Renal cortex interstitium (tissue), 11 donors: Measurements from ENCODE around the gene ZFYVE28. TPM values are rescaled to one million over a fixed set of nuclear protein-coding genes. Genes with fewer than 3 reads are reported as not detected.

ENCODE experiments used
- DNase-seq, 11 donors: peaks; one replicate each; pipeline ENCODE4 v3.0.0-alpha.2; 2013; ENCODE audit warnings: low read depth in 9 of 11, low spot score in 4 of 11; ENCODE audit errors: extremely low read depth in 1 of 11
- polyA plus RNA-seq, 3 donors: library from polyadenylated mRNA; unstranded; fragments of 120-200 nt; gene quantifications; one replicate each; pipeline ENCODE4 v1.2.1, GENCODE V29; 2013; ENCODE audit not compliant: insufficient read length in 3 of 3

Gene ZFYVE28
- polyA plus RNA-seq, 3 donors = 1.7 to 3.7 (median 1.8) TPM

DNA sequence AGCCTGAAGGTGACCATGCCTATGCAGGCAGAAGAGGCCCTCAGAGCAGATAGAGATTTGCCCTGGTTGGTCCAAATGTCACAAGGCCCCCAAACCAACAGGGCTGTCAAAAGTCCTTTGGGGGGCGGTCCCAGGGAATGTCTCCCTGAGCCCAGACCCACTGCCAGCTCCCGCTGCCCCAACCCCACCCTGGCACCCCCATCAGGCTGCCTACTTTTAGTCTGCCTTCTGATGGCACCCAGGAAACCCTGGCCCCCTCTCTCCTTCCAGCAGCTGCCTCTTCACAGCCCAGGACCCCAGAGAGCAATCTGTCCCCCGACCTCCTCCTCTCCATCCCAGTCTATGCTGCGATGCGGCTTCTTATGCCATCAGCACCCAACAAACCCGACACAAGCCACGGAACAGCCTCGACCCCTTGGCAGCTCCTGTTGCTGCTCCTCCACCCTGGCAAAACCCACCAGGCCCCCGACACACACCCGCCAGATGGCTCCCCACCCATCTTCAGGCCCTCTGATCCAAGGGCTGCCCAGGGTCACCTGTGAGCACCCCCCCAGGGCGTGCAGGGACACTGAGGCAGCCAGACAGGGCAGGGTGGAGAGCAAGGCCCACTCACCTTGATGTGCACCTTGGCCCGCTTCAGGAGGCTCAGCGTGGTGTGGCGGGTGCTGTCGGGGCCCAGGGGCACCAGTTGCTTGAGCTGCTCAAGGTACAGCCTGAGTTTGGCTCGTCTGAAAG lies 166.5 kb downstream of the ZFYVE28 start:
- no peak for DNase-seq

DNA sequence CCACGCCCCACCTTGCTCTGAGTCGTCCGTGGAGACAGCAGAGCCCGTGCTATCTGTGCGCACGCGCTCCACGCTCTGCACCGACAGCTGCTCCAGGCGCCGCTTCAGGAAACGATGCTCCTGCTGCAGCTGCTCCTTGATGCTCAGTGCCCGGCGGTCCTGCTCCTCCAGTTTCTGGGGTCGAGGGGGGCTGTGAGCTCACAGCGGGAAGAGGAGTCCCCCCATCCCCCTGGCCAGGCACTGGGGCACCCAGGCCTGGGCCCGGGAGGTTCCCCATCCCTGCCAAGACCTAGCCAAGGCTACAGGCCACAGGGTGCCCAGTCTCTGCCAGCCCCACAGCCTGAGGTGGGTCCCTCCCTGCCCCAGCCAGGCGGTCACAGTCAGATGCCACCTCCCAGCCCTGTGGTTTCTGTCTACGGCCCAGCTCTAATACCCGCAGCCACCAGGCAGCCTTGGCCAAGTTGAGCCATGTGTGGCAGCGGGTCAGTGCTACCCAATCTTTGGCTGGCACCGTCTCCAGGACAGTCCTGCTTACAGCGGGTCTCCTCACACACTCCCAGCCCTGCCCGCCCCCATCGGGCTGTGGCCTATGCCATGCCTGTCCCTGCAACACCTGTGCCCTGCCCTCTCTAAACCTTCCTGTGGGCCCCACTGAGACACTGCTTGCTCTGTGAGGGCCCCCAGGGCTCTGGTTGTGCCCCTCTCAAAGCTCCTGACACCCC lies 167.2 kb downstream of the ZFYVE28 start:
- DNase-seq = no peak

DNA sequence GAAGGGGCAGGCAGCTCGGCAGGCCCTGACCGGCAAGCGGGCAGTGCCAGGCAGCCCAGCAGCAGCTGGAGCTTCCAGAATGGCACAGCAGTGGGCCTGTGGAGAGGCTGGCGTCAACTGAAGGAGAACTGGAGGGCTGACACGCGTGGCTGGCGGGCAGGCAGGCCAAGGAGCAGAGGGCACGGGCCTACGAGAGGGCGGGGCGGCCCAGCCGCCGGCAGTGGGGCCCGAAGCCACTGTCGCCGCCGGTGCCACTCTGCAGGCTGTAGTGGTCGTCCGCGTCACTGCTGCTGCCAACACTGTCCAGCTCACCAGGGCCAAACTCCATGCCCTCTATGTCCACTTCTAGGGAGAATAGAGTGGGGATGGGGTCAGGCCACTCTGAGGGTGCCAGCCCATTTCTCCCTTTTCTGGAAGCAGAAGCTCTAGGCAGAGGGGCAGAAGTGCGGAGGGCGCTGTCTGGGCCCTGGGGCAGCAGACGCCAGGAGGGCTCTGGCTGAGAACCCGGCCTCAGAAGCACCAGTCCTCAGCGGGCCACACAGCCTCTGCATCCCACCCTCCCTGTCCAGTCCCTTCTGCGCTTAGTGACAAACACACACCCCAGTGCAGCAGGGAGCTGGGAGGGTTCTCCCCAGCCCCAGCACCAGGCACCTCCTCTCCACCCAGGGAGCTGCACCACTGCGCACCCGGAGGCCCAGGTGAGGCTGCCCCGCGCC lies 167.9 kb downstream of the ZFYVE28 start:
- no peak for DNase-seq

DNA sequence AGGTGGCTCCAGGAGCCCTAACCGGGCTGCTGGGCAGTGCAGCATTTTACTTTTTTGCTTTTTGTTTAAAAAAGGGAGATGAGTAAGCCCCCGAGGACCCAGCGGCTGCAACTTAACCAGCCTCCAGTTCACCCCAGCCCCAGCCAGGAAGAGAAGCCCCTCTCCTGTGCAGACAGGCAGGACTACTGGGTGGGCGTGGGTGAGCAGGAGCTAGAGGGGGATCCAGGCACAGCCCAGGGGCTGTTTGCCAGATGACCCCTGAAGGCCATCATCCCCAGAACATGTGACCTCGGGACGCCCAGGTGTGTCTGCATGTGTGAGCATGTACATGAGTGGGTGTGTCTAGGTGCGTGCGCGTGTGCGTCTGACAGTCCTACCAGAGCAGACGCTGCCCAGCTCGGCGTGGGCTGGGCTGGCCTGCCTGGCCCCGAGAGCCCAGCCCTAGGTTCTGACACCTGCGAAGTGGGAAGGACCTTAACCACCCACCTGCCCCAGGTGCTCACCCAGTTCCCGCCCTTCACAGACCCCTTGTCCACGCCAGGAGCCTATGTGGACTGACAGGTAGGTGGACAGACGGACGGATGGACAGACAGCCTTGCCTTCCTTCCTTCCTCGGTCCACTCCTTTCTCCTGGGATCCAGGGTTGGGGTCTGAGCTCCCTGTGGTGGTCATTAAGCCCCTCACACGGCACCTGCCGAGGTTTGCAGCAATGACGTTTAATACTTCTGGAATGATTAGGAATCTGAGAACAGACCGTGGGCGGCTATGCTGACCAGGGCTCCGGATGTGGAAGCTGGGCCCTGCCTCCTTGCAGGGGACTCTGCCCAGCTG lies 168.7 kb downstream of the ZFYVE28 start:
- DNase-seq = no peak

DNA sequence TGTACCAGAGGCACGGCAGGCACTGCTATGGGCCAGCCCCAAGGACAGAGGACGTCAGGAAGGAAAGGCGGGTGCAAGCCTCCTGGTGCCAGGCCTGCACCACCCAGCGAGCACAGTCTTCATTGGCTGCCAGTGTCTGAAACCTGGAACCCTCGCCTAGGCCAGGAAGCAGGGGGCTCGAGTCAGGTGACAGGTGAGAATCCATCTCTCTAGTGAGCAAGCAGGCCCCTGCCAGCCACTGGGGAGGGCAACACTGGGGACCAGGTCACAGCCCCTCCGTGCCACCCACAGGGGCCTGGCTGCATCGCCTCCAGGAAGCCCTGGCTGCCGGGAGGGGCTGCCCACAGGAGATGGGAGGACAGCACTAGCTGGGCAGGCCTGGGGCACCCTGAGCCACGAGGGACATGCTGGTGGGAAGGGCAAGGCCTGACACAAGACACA lies 169.6 kb downstream of the ZFYVE28 start:
- DNase-seq = no peak

DNA sequence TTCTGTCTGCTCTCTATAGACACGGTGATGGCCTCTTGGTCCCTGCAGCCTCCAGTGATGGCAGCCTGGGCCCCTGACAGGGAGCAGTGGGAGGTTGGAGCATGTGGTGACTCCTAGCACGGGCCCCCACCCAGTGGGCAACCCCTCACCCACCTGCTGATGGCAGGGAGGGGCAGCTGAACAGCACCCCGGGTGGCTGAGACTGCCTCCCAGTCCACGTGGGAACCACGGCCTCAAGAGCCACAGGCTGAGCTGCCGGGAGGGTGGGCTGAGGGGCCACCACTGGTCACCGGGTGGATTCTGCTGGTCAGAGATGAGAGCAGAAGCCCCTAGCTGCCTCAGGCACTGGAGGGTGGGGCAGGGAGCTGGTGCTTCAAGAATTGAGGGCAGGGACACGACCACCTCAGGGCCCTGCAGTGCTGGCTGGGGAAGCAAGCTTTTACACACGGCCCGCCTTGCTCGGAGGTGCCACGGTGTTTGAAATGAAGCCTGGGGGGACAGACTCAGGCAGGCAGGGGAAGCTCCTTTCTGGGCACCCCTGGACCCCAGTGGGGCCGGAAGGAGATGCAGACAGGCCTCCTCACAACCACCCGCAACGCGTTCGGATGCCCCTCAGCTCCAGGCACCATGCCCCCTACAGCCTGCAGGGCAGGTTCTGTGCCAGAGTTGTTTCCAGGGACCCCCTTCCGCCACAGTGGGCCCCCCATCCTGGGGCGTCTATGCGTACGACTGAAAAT lies 170.2 kb downstream of the ZFYVE28 start:
- DNase-seq = no peak

DNA sequence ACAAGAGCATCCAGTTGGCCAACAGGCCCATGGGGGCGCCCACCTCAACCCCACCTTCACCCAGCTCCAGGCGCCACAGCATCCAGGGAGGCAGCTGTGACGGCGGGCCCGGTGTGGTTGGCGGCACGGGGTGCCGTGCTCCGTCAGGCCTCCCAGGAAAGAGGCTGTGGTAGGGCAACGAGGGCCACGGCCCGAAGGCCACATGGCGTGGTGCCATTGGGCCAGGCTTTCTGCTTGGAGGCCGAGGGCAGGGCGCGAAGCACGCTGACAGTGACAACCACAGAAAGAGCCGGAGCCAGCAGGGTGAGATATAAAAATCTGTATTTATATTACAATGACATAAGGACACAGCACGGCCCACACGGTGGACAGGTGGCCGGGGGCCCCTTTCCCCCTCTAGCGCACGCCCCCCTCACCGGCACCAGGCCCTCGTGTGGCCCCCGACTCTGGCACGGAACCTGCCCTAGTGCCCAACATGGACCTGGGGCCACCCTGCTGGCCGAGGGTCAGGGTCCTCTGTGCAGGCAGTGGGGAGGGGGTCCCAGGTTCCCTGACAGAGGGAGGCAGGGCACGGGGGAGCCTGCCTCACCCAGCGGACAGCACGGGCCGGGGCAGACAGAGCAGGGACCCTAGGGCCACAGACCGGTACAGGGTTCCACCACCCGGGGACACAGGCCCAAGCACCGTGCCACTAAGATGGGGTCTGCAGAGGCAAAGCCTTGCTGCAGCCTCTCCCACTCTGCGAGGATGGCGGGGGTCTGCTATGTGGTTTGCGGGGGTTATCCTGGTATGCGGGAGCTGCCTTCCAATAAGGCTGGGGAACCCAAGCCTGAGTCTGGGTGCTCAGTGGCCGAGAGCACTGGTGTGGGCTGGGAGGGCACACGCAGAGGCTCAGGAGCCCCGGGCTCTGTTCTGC lies 171.1 kb downstream of the ZFYVE28 start:
- no peak for DNase-seq

DNA sequence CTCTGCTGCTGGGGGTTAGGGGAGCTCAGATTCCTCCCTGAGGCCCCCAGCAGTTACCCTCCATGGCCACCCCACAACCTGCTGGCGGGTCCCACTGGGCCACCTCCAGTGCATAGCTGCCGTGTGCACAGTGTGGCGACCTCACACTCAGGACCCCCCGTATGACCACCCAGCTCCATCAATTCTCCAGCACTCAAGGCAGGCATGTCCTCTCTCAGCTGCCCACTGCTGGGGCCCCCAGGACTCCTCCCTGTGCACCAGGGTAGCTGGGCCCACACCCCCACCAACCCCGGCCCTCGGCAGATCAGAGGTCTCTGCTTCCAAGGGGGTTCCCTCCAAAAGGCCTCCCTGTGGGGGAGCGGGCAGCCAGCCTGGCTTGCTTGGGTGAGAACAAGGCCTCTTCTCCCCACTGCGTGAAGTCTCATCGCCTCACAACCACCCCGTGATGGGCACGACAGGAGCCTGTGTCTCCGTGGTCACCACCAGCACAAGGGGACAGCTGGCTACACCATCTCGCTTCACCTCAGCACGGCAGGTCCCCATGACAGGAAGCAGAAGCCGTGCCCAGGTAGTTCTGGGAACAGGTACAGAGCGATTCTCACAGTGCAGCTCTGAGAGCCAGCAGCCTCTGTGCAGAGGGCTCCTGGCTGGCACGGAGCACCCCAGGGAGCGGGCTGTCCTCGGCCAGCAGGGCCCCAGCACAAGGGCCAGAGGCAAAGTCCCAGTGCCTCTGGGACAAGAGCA lies 171.9 kb downstream of the ZFYVE28 start:
- DNase-seq = no peak

DNA sequence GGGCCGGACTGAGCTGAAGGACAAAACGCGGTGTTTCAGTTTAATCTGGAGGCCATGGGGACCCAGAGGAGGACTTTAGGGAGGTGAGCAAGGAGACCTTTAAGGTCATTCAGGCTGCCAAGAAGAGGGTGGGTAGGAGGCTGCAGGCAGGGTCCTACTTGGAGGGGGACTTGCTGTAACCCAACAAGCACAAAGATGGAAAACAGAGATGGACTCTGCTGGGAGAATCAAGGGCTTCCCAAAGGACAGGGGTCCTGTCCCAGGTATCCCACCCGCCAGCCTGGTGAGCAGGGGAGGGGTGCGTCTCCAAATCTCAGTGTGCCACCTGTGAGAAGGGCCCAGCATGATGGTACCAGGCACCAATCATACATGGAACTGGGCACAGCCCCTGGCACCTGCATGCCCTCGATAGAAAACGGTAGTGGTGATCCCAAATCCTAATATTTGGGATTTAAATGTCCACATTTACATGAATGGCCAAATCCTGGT lies 172.6 kb downstream of the ZFYVE28 start:
- DNase-seq = no peak

DNA sequence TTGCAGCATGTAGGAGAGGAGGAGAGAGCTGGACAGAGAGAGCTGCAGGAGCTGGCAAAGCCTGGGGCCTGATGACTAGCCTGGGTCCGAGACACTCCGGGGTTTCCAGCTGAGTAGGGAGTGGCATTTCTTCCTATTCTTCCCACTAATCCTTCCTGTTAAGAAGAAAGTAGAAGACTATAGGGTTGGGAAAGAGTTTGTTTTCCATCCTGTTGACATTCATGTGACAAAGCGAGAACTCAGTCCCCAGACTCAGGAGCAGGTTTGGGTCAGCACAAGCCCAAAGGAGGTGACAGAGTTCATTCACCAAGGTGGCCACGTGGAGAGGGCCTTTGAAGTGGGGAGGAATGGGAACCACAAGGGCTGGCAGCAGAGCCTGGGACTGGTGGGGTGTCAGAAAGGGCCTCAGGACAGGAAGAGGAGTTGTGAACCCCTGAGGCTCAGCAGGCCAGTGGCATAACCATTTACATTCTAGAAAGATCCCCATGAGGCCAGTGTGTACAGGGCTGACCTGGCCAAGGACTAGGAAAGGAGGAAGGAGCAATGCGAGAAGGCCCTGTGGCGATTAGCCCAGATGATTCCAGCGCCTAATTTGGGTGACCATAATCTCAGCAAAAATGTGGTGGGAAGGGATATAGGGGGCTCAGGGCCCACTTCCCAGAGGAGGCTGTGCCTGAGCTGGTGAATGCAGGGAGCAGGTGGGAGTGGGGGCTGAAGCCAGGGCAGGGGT lies 173.2 kb downstream of the ZFYVE28 start:
- DNase-seq = no peak

DNA sequence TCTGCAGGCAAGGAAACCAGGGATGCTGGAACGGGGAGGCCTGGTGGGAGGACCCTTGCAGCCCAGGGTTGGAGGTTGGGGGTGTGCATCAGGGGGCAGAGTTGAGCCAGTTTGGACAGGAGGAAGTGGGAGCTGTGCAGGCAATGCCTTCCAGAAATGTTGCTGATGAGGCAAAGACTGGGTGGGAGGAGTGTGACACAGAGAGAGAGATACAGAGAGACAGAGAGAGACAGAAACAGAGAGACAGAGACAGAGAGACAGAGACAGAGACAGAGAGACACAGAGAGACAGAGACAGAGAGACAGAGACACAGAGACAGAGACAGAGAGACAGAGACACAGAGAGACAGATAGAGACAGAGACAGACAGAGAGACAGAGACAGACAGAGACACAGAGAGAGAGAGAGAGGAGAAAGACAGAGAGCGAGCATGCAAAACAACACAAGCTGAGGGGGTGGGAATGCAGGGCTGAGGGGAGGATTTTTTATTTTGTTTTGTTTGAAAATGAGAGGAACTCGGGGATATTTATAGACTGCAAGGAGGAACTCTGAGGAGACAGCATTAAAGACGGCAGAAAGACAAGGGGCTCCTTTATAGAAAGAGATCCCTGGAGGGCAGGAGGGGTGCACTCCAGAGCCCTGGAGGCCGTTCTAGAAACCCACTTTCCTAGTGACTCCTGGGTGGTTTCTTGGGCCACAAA lies 174.6 kb downstream of the ZFYVE28 start:
- peak in 1 of 11 donors; percentile 31 for DNase-seq

DNA sequence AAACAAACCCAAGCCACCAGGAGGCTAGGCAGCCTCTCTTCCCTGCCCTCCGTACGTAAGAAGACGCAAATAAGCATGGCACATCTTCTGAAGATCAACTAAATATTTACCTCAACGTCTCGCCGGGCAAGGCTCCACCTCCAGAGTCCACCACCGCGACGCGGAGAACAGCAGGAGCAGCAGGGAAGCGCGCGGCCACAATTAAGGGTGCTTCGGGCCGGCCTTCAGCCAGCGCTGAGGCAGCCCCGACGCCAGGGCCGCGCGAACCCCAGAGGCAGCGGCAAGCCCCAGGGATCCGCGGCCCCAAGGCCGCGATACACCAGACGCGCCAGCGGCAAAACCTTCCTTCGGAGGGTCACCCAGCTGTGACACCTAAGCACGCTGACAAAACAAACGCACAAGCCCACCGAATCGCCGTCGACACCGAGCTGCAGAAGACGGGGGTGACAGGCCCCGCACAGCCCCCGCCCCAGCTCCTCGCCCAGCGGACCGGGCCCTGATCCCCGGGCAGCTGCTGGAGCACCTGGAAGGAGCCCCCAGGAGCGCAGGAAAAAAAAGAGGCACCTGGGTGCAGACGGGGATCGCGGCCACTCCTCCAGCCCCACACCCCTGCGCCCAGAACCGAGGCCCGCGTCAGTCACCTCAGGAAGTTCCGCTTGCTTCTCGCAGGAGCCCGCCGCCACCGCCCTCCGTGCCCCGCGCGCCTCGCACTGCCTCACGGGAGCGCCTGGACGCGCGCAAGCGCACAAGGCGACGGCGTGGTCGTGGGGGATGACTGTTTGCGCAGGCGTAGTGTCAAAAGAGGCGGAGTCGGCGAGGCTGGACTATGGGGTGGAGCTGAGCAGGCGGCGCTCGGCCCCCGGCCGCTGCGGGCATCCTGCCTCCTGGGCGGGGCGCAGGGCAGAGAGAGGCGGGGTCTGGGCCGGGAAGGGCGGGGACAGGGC lies 176.8 kb downstream of the ZFYVE28 start, which contains the start of the genes HAUS3 and POLN:
TSS of gene HAUS3 (minus strand) at position 712 of the 944 bp plus-strand sequence. CDS start 1,175 bp downstream, outside the sequence.
TSS of gene POLN (minus strand) at position 712 of the 944 bp plus-strand sequence. CDS start 12,890 bp downstream, outside the sequence.
- peak; percentile 94 to 98 (median 97) for DNase-seq

DNA sequence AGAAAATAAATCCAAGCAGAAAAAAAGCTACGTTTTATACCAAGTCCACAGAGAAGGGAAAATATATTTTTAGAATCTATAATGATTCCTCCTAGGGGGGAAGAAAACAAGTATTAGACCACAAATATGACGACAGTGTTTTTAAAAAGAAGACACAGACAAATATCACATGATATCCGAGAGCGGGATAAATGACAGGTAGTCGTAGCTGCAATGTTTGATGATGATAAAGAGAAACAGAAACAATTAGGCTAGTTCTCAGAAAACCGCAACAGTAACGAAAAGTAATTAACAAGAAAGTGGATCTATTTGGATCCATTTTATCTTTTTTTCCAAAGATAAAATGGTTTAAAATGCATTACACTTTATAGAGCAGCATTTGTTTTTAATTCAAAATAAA lies 177.4 kb downstream of the ZFYVE28 start:
- DNase-seq = no peak
